GM23248 (cell line): ENCODE results near the gene MBOAT1.

Source experiments
- EZH2 ChIP-seq: fragments of 200-600 bp; sonication (generic); IDR thresholded peaks from 2 replicates; pipeline ENCODE4 v1.6.1; 2018; ENCODE audit warnings: antibody characterized with exemption, mild to moderate bottlenecking; ENCODE audit not compliant: insufficient read depth, poor library complexity, severe bottlenecking
- EZH2phosphoT487 ChIP-seq: fragments of 200-600 bp; sonication (generic); IDR thresholded peaks from 2 replicates; pipeline ENCODE4 v1.6.1; 2018; ENCODE audit warnings: antibody characterized with exemption, moderate library complexity, mild to moderate bottlenecking, low read depth; ENCODE audit not compliant: insufficient read depth

DNA sequence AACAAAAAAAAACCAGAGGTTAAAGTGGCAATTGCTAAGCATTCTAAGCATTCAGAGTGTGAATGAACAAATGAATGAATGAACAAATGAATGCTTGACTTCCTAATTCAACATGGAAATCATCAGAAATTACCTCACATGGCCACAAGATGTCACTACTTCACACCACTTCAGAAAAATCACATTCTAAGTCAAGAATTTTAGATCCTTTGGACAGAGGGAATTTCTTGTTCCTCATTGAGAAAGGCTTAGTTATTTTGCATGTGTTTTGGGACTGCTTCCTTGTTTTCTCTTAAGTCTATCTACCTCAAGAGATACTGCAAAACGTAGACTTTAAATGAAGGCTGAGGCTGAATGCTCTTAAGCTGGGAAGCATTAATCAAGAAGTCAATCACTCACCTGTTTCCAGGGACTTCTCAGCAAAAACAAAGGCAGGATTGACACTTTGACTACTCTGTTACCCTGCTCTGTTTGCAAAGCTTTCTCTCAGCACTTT is 120.2 kb downstream of the MBOAT1 start:
- TF ChIP-seq EZH2phosphoT487 (no peak), EZH2 (no peak)
